Dermis microvascular lymphatic vessel endothelial cell (primary cell): ENCODE data around the gene DNAH3. TPM values are rescaled to one million over a fixed set of nuclear protein-coding genes. Genes with fewer than 3 reads are reported as not detected.
"Not testable (repeated sequence)": the region's sequence is repeated elsewhere in the genome, so short reads cannot be mapped to it uniquely, and the experiment has no call there.

Source experiments
- DNase-seq, 2 donors: peaks; one replicate each; pipeline versions ENCODE4 v3.0.0 to v3.0.0-alpha.2; 2010; ENCODE audit warnings: low read depth in 2 of 2
- total RNA-seq: library from RNA; depleted of rRNA; stranded (reverse); fragments of >200 nt; gene quantifications from 2 replicates; pipeline ENCODE4 v1.2.1, GENCODE V29; 2014

The DNAH3 gene
- total RNA-seq, 1 donor from 2014 or later: under 0.01 TPM

- DNase-seq: no peak
These were observed 78.9 kb downstream of the DNAH3 start for GRCh38 chr16:21071741-21072140.

DNA sequence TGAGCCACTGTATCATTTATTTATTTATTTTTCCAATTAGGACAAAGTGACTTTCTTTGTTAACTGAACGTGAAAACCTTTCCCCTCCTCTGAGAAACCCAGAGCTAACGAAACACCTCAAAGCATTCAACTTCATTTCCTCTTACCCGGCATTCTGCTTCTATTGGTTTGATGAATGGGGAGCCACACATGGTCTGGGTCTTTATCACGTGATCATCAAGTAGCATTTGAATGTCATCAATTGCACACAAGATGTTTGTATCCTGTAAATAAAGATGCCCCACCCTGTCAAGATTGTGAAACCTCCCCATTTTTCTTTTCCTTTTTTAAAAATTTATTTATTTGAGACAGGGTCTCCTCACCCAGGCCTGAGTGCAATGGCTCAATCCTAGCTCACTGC lies 80.1 kb downstream of the DNAH3 start:
- DNase-seq: no peak

DNA sequence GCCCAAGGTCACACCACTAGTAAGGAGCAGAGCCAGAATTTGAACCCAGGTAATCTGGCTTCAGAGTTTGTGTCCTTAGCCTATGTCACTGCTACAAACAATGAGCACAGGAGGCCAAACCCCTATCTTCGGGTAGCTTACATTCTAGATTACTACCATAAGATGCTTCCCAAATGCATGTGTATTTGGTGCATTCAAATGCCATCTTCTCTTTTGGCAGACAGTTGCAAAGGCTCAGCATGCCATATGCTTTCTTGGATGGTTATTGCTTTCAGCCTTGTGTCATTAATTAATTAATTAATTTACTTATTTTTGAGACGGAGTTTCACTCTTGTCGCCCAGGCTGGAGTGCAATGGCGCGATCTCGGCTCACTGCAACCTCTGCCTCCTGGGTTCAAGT lies 80.7 kb downstream of the DNAH3 start:
- no peak for DNase-seq

DNA sequence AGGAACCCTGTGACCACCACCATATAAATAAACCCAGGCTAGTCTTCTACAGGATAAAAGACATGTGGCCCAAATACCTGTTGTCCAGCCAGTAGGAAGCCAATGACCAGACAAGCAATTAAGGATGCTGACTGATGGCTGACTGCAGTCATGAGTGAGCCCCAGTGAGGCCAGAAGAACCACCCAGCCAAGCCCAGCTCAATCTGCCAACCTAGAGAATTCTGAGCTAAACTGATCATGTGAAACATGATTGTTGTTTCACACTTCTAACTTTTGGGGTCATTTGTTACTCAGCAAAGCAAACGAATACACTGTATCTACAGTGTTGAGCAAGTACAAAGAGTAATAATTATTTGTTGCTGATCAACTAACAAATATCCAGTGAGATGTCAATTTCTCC lies 86.4 kb downstream of the DNAH3 start:
- DNase-seq: no peak

GRCh38 chr16:21063314-21063713 lies 87.3 kb downstream of the DNAH3 start:
- not testable (repeated sequence) for DNase-seq

GRCh38 chr16:21060027-21060510 lies 90.6 kb downstream of the DNAH3 start:
- no peak for DNase-seq

GRCh38 chr16:21057875-21058274 lies 92.8 kb downstream of the DNAH3 start:
- DNase-seq: no peak

DNA sequence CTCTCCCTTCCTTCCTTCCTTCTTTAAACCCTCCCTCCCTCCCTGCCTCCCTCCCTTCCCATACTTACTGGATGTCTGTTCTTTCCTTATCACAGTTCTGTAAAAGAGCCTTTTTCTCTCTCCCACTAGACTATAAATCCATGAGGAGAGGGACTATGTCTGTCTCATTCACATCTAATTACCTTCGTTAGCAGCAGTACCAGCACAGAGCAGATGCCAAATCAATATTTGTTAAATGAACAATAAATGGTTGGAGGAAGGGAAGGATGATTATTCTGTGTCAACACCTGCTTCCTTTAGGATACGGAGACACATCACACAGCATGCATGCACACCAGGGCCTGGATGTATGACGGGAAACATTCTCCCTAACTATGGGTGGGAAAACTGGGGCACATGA lies 94.2 kb downstream of the DNAH3 start:
- DNase-seq: no peak

DNA sequence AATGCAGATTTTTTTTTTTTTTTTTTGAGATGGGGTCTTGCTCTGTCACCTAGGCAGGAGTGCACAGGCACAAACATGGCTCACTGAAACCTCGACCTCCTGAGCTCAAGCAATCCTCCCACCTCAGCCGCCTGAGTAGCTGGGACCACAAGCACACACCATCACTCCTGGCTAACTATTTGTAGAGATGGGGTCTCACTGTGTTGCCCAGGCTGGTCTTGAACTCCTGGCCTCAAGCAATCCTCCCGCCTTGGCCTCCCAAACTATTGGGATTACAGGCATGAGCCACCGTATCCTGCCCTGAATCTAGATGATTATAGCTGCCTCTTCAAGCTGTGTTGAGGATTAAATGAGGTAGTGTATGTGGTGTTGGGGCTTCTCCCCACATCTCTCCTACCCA lies 94.9 kb downstream of the DNAH3 start:
- not testable (repeated sequence) for DNase-seq

GRCh38 chr16:21053590-21053989 lies 97.1 kb downstream of the DNAH3 start:
- DNase-seq: no peak

- not testable (repeated sequence) for DNase-seq
These were observed 102.3 kb downstream of the DNAH3 start for GRCh38 chr16:21048091-21048912.

GRCh38 chr16:21038197-21038596 lies 112.4 kb downstream of the DNAH3 start:
- DNase-seq: no peak

DNA sequence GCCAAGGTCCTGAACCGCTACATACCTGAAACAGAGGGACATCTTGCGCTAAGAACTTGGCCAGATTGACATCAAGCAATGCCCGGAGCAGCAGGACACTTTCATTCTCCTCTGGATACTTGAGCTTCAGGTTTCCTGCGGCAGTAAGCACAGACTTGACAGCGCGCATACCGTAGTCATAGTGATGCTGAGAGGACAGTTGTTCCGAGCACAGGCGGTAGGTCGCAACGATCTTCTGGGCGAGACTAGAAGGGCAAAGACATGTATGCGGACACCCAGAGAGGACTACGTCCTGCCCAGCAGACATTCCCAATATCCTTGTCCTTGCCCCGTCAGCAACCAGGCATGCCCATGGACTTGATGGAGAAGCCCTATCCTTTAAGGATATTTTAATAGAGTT lies 112.9 kb downstream of the DNAH3 start:
- no peak for DNase-seq

DNA sequence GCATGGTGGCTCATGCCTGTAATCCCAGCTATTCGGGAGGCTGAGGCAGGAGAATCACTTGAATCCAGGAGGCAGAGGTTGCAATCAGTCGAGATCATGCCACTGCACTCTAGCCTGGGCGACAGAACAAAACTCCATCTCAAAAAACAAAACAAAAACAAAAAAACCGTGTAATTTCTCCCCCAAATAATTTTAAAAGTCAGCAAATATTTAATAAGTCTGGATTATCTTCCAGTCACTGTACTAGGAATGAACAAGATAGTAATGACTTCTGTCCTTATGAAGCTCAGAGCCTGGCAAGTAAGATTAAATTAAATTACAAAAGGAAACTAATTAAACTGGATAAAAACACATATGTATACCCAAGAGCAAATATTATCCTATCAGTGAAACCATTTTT lies 113.5 kb downstream of the DNAH3 start:
- DNase-seq: no peak

- no peak for DNase-seq
These were observed 114.2 kb downstream of the DNAH3 start for GRCh38 chr16:21036471-21036870.

- no peak for DNase-seq
These were observed 116.9 kb downstream of the DNAH3 start for GRCh38 chr16:21033704-21034103.

DNA sequence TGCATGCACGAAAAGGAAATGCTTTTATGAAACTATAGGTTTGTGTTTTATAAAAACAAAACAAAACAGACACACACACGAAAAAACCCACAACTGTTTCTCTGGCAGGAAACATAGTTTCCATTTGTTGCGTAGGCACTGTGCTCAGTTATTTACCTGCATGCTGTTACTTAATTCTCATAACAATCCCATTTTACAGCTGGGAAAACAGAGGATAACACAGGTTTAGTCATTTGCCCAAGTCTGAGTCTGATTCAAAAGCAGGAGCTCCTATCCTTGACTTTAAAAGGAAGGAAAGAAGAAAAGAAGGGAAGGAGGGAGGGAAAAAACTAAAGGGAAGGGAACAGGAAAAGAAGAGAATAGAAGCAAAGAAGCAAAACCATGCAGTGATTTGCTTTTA lies 117.4 kb downstream of the DNAH3 start:
- DNase-seq: no peak

GRCh38 chr16:21028728-21029127 lies 121.9 kb downstream of the DNAH3 start:
- no peak for DNase-seq

GRCh38 chr16:21026846-21027245 lies 123.8 kb downstream of the DNAH3 start:
- DNase-seq: no peak

- DNase-seq: no peak
These were observed 127.0 kb downstream of the DNAH3 start for GRCh38 chr16:21023509-21024202.

DNA sequence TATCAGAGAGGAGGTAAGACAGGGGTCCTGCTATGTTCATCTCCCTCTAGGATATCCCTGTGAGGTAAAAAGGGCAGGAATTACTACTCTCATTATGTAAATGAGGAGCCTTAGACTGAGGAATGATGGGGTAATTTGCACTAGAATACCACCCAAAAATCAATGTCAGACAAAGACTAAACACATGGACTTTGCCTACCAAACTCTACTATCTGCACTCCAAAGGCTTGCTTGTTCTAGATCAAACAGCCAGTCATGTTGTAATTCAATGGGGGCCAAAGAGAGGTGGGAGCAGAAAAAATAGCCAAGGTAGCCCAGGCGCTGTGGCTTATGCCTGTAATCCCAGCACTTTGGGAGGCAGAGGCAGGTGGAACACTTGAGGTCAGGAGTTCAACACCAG lies 129.3 kb downstream of the DNAH3 start:
- no peak for DNase-seq

DNA sequence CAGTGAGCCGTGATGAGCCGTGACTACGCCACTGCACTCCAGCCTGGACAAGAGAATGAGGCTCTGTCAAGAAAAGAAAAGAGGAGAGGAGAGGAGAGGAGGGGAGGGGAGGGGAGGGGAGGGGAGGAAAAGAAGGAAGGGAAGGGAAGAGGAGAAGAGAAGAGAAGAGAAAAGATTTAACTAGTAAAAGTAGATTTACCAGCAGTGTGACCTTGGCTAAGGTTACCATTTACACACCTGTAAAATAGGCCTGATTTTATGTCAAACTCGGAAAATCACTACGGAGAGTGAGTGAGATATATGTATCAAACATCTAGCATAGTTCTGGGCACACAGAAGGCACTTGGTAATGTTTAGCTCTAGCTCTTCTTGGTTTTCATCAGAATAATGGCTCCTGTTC lies 140.8 kb downstream of the DNAH3 start:
- DNase-seq: no peak

- DNase-seq: no peak
These were observed 145.6 kb downstream of the DNAH3 start for GRCh38 chr16:21005008-21005407.
